Measurements from ENCODE around the gene NAB2. TPM values are rescaled to one million over a fixed set of nuclear protein-coding genes. Genes with fewer than 3 reads are reported as not detected.

Gene NAB2
- total and polyA plus RNA-seq, 9 of the 15 experiments (the other 6 are each of a cell fraction or from before 2014, with no cell fraction given), result 0.45 to 40.9 (median 20.4) TPM

DNA sequence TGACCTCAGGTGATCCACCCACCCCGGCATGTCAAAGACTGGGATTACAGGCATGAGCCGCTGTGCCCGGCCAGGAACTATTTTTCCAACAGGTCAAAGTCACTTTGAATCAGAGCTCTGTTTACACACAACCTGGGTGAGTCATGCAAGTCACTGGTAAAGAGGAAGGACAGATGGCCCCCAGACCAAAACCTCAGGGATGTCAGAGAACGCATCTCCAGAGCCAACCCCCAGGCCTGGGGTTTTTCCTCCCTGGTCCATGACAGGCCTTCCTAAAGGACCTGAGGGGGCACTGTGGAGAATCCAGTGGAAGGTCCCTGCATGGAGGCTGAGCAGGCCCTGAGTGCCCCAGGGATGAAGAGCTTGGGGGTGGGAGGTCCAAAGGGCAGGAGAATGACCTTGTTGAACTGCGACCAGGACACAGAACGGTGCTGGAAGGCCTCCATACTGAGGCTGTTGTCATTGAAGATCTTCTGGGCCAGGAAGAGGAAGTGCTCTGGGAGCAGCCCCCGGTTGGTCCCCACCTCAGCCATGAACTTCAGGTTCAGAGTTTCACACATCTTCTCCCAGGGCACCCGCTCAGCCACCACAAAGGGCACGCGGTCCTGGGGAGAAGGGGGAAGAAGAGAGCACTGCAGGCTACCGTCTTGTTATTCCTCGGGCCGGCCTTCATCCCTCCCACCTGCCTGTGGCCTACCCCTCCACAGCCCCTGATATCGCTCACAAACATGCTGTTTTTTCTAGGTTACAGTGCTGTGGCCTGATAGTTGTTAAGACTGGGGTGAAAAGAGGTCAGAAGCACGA, 13.2 kb downstream of the NAB2 start (continued):
- no peak for TF ChIP-seq RBM39 (optimal IDR thresholded peaks at IDR 0.05; ENCODE audit: low read depth, low read length)
- peak; percentile 50; the same call in 1 of the 2 replicates for TF ChIP-seq GABPB1 (CRISPR knock-in tag; IDR thresholded peaks at IDR 0.05)
- no peak for TF ChIP-seq MAFF (IDR thresholded peaks at IDR 0.05; ENCODE audit: low read length)
- TF ChIP-seq, protein P1, sequence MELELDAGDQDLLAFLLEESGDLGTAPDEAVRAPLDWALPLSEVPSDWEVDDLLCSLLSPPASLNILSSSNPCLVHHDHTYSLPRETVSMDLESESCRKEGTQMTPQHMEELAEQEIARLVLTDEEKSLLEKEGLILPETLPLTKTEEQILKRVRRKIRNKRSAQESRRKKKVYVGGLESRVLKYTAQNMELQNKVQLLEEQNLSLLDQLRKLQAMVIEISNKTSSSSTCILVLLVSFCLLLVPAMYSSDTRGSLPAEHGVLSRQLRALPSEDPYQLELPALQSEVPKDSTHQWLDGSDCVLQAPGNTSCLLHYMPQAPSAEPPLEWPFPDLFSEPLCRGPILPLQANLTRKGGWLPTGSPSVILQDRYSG (tag; conservative IDR thresholded peaks at IDR 0.05; ENCODE audit: low read depth), result peak; percentile 82; the same call in 1 of the 2 replicates
- no peak for TF ChIP-seq LARP7 (IDR thresholded peaks at IDR 0.05)
- 0 out of 2 replicates have a peak, but pooled peaks have one; percentile 20 for TF ChIP-seq POLR2G (IDR thresholded peaks at IDR 0.05; ENCODE audit: low read depth, low read length)
- no peak; the same call in 1 of the 2 replicates for TF ChIP-seq ZNF766 (CRISPR knock-in tag; conservative IDR thresholded peaks at IDR 0.05)
- TF ChIP-seq PHF20 (IDR thresholded peaks at IDR 0.05; ENCODE audit: partially characterized antibody), result no peak
- TF ChIP-seq TOE1 (IDR thresholded peaks at IDR 0.05; ENCODE audit: borderline replicate concordance), result no peak
- no peak for TF ChIP-seq TOE1 (CRISPR knock-in tag; IDR thresholded peaks at IDR 0.05; ENCODE audit: borderline replicate concordance, low read depth)
- TF ChIP-seq, protein P2, sequence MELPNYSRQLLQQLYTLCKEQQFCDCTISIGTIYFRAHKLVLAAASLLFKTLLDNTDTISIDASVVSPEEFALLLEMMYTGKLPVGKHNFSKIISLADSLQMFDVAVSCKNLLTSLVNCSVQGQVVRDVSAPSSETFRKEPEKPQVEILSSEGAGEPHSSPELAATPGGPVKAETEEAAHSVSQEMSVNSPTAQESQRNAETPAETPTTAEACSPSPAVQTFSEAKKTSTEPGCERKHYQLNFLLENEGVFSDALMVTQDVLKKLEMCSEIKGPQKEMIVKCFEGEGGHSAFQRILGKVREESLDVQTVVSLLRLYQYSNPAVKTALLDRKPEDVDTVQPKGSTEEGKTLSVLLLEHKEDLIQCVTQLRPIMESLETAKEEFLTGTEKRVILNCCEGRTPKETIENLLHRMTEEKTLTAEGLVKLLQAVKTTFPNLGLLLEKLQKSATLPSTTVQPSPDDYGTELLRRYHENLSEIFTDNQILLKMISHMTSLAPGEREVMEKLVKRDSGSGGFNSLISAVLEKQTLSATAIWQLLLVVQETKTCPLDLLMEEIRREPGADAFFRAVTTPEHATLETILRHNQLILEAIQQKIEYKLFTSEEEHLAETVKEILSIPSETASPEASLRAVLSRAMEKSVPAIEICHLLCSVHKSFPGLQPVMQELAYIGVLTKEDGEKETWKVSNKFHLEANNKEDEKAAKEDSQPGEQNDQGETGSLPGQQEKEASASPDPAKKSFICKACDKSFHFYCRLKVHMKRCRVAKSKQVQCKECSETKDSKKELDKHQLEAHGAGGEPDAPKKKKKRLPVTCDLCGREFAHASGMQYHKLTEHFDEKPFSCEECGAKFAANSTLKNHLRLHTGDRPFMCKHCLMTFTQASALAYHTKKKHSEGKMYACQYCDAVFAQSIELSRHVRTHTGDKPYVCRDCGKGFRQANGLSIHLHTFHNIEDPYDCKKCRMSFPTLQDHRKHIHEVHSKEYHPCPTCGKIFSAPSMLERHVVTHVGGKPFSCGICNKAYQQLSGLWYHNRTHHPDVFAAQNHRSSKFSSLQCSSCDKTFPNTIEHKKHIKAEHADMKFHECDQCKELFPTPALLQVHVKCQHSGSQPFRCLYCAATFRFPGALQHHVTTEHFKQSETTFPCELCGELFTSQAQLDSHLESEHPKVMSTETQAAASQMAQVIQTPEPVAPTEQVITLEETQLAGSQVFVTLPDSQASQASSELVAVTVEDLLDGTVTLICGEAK (IDR thresholded peaks at IDR 0.05), result peak; percentile 44; the same call in 1 of the 2 replicates
- TF ChIP-seq, protein P2 (CRISPR knock-in tag; IDR thresholded peaks at IDR 0.05), result no peak
- TF ChIP-seq ZNF589 (CRISPR knock-in tag; IDR thresholded peaks at IDR 0.05; ENCODE audit: low read depth), result no peak
- TF ChIP-seq KDM5B (IDR thresholded peaks at IDR 0.05; ENCODE audit: insufficient replicate concordance, low read depth, low read length), result peak; percentile 39
- peak; percentile 68; the same call in 1 of the 2 replicates for TF ChIP-seq TAL1 (IDR thresholded peaks at IDR 0.05)
- TF ChIP-seq, protein P3, sequence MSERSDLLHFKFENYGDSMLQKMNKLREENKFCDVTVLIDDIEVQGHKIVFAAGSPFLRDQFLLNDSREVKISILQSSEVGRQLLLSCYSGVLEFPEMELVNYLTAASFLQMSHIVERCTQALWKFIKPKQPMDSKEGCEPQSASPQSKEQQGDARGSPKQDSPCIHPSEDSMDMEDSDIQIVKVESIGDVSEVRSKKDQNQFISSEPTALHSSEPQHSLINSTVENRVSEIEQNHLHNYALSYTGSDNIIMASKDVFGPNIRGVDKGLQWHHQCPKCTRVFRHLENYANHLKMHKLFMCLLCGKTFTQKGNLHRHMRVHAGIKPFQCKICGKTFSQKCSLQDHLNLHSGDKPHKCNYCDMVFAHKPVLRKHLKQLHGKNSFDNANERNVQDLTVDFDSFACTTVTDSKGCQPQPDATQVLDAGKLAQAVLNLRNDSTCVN (CRISPR knock-in tag; IDR thresholded peaks at IDR 0.05), result no peak
- no peak for TF ChIP-seq ZNF253 (CRISPR knock-in tag; conservative IDR thresholded peaks at IDR 0.05)

All from K562 (cell line).